ENCODE results near the gene LDLRAD3. TPM values are rescaled to one million over a fixed set of nuclear protein-coding genes. Genes with fewer than 3 reads are reported as not detected.

Gene LDLRAD3
- total and polyA plus RNA-seq, 3 donors from 2014 or later = 7.1 to 14.6 (median 12.0) TPM

GRCh38 chr11:36122671-36123070 is 178.8 kb downstream of the LDLRAD3 start:
- Histone ChIP-seq H3K4me3 (no peak overlapping the region), H3K9me3 (no peaks in the 10 kb centered on the region), H3K36me3 (ENCODE audit: low read depth, missing control alignments) (no peaks in the 10 kb centered on the region), H3K27ac (no peak overlapping the region), H3K4me1 (peaks cover 9% of the 10 kb centered on the region), H3K27me3 (no peaks in the 10 kb centered on the region)
- no peak for TF ChIP-seq POLR2A (IDR thresholded peaks at IDR 0.05)
- TF ChIP-seq, protein P1, sequence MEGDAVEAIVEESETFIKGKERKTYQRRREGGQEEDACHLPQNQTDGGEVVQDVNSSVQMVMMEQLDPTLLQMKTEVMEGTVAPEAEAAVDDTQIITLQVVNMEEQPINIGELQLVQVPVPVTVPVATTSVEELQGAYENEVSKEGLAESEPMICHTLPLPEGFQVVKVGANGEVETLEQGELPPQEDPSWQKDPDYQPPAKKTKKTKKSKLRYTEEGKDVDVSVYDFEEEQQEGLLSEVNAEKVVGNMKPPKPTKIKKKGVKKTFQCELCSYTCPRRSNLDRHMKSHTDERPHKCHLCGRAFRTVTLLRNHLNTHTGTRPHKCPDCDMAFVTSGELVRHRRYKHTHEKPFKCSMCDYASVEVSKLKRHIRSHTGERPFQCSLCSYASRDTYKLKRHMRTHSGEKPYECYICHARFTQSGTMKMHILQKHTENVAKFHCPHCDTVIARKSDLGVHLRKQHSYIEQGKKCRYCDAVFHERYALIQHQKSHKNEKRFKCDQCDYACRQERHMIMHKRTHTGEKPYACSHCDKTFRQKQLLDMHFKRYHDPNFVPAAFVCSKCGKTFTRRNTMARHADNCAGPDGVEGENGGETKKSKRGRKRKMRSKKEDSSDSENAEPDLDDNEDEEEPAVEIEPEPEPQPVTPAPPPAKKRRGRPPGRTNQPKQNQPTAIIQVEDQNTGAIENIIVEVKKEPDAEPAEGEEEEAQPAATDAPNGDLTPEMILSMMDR (IDR thresholded peaks at IDR 0.05) = no peak
- no peak for DNase-seq
- intact Hi-C loops (cut with DNase I; ENCODE audit: low total_unique reads) = no loop called here
- 72 to 75% methylated on average over 2 of the region's 2 CpGs for WGBS, 2 donors

GRCh38 chr11:36123336-36124101 is 179.7 kb downstream of the LDLRAD3 start:
- Histone ChIP-seq H3K4me3 (no peak overlapping the region), H3K4me1 (peaks cover 9% of the 10 kb centered on the region), H3K27me3 (no peaks in the 10 kb centered on the region), H3K36me3 (ENCODE audit: low read depth, missing control alignments) (no peaks in the 10 kb centered on the region), H3K27ac (no peak overlapping the region), H3K9me3 (no peaks in the 10 kb centered on the region)
- DNase-seq = no peak
- intact Hi-C loops (cut with DNase I; ENCODE audit: low total_unique reads) = no loop called here
- no peak for TF ChIP-seq POLR2A (IDR thresholded peaks at IDR 0.05)
- TF ChIP-seq, protein P1 (IDR thresholded peaks at IDR 0.05) = no peak
- WGBS, 2 donors = 72 to 79% methylated on average over 12 of the region's 12 CpGs

DNA sequence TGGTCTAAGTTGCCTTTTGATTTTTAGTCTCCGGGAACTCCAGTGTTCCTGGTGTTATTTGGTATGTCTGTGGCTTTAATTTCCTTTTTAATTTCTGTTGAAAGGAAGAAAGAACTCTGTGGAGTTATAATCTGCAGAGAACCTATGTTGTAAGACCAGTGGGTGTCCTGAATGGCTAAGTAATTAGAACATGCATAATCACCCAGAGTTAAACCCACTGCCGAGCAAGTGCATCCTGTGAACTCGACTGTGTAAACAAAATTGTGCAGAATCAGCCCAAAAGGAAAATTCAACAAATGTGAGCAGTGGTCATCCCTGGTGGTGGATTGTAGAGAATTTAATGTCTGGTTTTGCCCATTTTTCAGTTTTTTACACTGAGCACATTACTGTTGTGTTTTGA is 182.8 kb downstream of the LDLRAD3 start:
- no peak for DNase-seq
- TF ChIP-seq, protein P1 (IDR thresholded peaks at IDR 0.05) = no peak
- no peaks in the 10 kb centered on the region for H3K36me3 ChIP-seq (ENCODE audit: low read depth, missing control alignments)
- no peaks in the 10 kb centered on the region for H3K9me3 ChIP-seq
- intact Hi-C loops (cut with DNase I; ENCODE audit: low total_unique reads) = no loop called here
- no peaks in the 10 kb centered on the region for H3K4me1 ChIP-seq
- WGBS, 2 donors = 67 to 70% methylated on average over 3 of the region's 3 CpGs
- H3K4me3 ChIP-seq = no peak overlapping the region
- H3K27me3 ChIP-seq = no peaks in the 10 kb centered on the region
- H3K27ac ChIP-seq = no peak overlapping the region

- Histone ChIP-seq H3K27ac (no peak overlapping the region), H3K4me3 (no peak overlapping the region), H3K27me3 (no peaks in the 10 kb centered on the region), H3K36me3 (ENCODE audit: low read depth, missing control alignments) (no peaks in the 10 kb centered on the region), H3K4me1 (peaks cover 6% of the 10 kb centered on the region), H3K9me3 (no peaks in the 10 kb centered on the region)
- intact Hi-C loops (cut with DNase I; ENCODE audit: low total_unique reads) = no loop called here
- no peak for DNase-seq
- TF ChIP-seq, protein P1 (IDR thresholded peaks at IDR 0.05) = no peak
- TF ChIP-seq POLR2A (IDR thresholded peaks at IDR 0.05) = no peak
Observed at GRCh38 chr11:36127550-36127949, 183.7 kb downstream of the LDLRAD3 start.

- Histone ChIP-seq H3K4me3 (no peak overlapping the region), H3K27me3 (no peaks in the 10 kb centered on the region), H3K36me3 (ENCODE audit: low read depth, missing control alignments) (no peaks in the 10 kb centered on the region), H3K4me1 (peaks cover 6% of the 10 kb centered on the region), H3K27ac (no peak overlapping the region), H3K9me3 (no peaks in the 10 kb centered on the region)
- WGBS, 2 donors = 90 to 97% methylated on average over 6 of the region's 6 CpGs
- TF ChIP-seq, protein P1 (IDR thresholded peaks at IDR 0.05) = no peak
- TF ChIP-seq POLR2A (IDR thresholded peaks at IDR 0.05) = no peak
- DNase-seq = no peak
- intact Hi-C loops (cut with DNase I; ENCODE audit: low total_unique reads) = no loop called here
Observed at GRCh38 chr11:36129955-36130354, 186.1 kb downstream of the LDLRAD3 start.
